Panc1 (cell line): ENCODE results near the gene CABP4. TPM values are rescaled to one million over a fixed set of nuclear protein-coding genes. Genes with fewer than 3 reads are reported as not detected.

Experiments
- ATAC-seq: fragments of 200-7000 bp; cut with Tn5 transposase; 2 replicates; pipeline ENCODE4 v1.9.1; 2020; ENCODE audit warnings: mild to moderate bottlenecking, moderate library complexity
- BruUV-seq: library from RNA; stranded (reverse); fragments of 400-500 nt; replicated peaks from 2 replicates; lab custom pipeline; 2021; lab: Mats Ljungman, UMichigan
- CTCF ChIA-PET: fragments of 300-600 bp; sonication (Branson Sonifier 250); formaldehyde crosslinking; loops from one replicate; lab custom pipeline; 2022; ENCODE audit warnings: antibody characterized with exemption; lab: Charles Lee
- POLR2A ChIA-PET: fragments of 300-600 bp; sonication (Branson Sonifier 250); formaldehyde crosslinking; loops from one replicate; lab custom pipeline; 2022; ENCODE audit warnings: antibody characterized with exemption; lab: Charles Lee
- DNase-seq: peaks from one replicate; pipeline ENCODE4 v3.0.0-alpha.2; 2010; ENCODE audit warnings: low read depth, low spot score
- H3K27ac ChIP-seq: 2 replicates; pipeline ENCODE4 v1.5.1; 2011; ENCODE audit warnings: mild to moderate bottlenecking, low read length, inconsistent platforms
- H3K27me3 ChIP-seq: fragments of 200-500 bp; sonication (Bioruptor generic); 2 replicates; pipeline ENCODE4 v1.6.0; 2014; ENCODE audit warnings: low read length, inconsistent platforms; ENCODE audit not compliant: control insufficient read depth, insufficient read depth
- H3K36me3 ChIP-seq: fragments of 200-500 bp; sonication (Bioruptor generic); 2 replicates; pipeline ENCODE4 v1.5.1; 2014; ENCODE audit warnings: inconsistent platforms, mild to moderate bottlenecking, low read length, moderate library complexity; ENCODE audit not compliant: control insufficient read depth, insufficient read depth
- H3K4me1 ChIP-seq: 2 replicates; pipeline ENCODE4 v1.5.1; 2011; ENCODE audit warnings: inconsistent platforms, mild to moderate bottlenecking, low read length, moderate library complexity; ENCODE audit not compliant: control insufficient read depth, insufficient read depth
- H3K4me3 ChIP-seq, 2 experiments: 2 replicates each; pipeline ENCODE4 v1.5.1; 2011 to 2012; ENCODE audit warnings: low read depth in 2 of 2, low read length in 2 of 2, mild to moderate bottlenecking in 2 of 2, inconsistent platforms in 1 of 2, moderate library complexity in 1 of 2
- H3K9me3 ChIP-seq: fragments of 200-500 bp; sonication (Bioruptor generic); 2 replicates; pipeline ENCODE4 v1.5.1; 2014; ENCODE audit warnings: low read depth, mild to moderate bottlenecking, inconsistent platforms, low read length, moderate library complexity; ENCODE audit not compliant: control insufficient read depth, insufficient read depth
- POLR2AphosphoS5 ChIP-seq: IDR thresholded peaks from 2 replicates; pipeline ENCODE4 v1.6.1; 2012; ENCODE audit warnings: mild to moderate bottlenecking, low read depth, low read length, moderate library complexity
- SIN3A ChIP-seq: IDR thresholded peaks from 2 replicates; pipeline ENCODE4 v1.6.1; 2012; ENCODE audit warnings: low read depth, mild to moderate bottlenecking, low read length, moderate library complexity, borderline replicate concordance; ENCODE audit not compliant: insufficient read depth
- TCF7L2 ChIP-seq: IDR thresholded peaks from 2 replicates; pipeline ENCODE4 v1.6.1; 2011; ENCODE audit warnings: mild to moderate bottlenecking, low read depth, low read length, inconsistent platforms
- in situ Hi-C: cut with HindIII; loops from 2 replicates; pipeline ENCODE4 v1.10.0; 2016; ENCODE audit warnings: low sequenced_read_pairs, low pct_unique_long_range_greater_than_20kb
- intact Hi-C: fragments of 100-400 bp; cut with micrococcal nuclease; formaldehyde crosslinking; loops from one replicate; pipeline ENCODE4 v1.10.0; 2022; ENCODE audit not compliant: unreplicated experiment
- total RNA-seq: library from RNA; stranded (reverse); gene quantifications from one replicate; pipeline ENCODE4 v1.2.1, GENCODE V29; 2021; ENCODE audit not compliant: unreplicated experiment
- TF ChIP-seq, protein P1 (sequence below), 2 experiments: IDR thresholded peaks; 2 replicates each; pipeline ENCODE4 v1.6.1; 2011 to 2012; ENCODE audit warnings: low read depth in 2 of 2, control low read depth in 1 of 2, low read length in 1 of 2, mild to moderate bottlenecking in 1 of 2, moderate library complexity in 1 of 2; ENCODE audit not compliant: insufficient read depth in 1 of 2
- TF ChIP-seq, protein P2 (sequence below): fragments of 450-650 bp; IDR thresholded peaks from 2 replicates; pipeline ENCODE4 v1.5.1; 2017; ENCODE audit warnings: mild to moderate bottlenecking

The CABP4 gene
- total RNA-seq, 1 experiment from 2014 or later, result not detected

DNA sequence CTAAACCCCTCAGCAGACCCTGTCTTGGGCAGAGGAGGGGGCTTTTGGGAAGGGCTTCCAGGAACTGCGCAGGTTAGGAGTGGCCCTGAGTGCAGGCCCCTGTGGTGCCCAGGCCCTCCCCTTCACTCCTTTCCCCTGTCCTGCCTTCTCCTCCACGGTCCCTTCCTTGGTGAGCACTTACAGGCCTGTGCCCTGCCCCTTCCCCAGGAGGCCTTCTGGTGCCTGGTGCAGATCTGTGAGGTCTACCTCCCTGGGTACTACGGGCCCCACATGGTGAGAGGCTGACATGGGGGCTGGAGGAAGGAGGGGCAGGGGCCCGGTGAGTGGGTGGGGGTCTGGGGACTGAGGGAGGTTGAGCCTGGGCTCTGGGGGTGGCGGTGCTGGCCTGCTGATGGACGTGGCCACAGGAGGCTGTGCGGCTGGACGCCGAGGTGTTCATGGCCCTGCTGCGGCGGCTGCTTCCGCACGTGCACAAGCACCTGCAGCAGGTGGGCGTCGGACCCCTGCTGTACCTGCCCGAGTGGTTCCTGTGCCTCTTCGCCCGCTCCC, 48.7 kb upstream of the CABP4 start:
- no peak for ATAC-seq
- POLR2A ChIA-PET, result no interaction called here
- Histone ChIP-seq H3K36me3 (no peaks in the 10 kb centered on the region), H3K27me3 (no peaks in the 10 kb centered on the region), H3K9me3 (no peaks in the 10 kb centered on the region), H3K27ac (no peak overlapping the region), H3K4me1 (peaks cover 13% of the 10 kb centered on the region), H3K4me3 (no peak overlapping the region)
- DNase-seq, result no peak
- BruUV-seq, result no TSS peak
- in situ Hi-C loops (no loop called here), intact Hi-C loops (no loop called here)
- CTCF ChIA-PET, result interaction anchor here (0.7 to 0.8 kb wide), 2 partner anchors 13 to 32 kb away, joined by 3 to 4 read pairs; no protein-coding TSS in a partner anchor
- TF ChIP-seq, protein P1, sequence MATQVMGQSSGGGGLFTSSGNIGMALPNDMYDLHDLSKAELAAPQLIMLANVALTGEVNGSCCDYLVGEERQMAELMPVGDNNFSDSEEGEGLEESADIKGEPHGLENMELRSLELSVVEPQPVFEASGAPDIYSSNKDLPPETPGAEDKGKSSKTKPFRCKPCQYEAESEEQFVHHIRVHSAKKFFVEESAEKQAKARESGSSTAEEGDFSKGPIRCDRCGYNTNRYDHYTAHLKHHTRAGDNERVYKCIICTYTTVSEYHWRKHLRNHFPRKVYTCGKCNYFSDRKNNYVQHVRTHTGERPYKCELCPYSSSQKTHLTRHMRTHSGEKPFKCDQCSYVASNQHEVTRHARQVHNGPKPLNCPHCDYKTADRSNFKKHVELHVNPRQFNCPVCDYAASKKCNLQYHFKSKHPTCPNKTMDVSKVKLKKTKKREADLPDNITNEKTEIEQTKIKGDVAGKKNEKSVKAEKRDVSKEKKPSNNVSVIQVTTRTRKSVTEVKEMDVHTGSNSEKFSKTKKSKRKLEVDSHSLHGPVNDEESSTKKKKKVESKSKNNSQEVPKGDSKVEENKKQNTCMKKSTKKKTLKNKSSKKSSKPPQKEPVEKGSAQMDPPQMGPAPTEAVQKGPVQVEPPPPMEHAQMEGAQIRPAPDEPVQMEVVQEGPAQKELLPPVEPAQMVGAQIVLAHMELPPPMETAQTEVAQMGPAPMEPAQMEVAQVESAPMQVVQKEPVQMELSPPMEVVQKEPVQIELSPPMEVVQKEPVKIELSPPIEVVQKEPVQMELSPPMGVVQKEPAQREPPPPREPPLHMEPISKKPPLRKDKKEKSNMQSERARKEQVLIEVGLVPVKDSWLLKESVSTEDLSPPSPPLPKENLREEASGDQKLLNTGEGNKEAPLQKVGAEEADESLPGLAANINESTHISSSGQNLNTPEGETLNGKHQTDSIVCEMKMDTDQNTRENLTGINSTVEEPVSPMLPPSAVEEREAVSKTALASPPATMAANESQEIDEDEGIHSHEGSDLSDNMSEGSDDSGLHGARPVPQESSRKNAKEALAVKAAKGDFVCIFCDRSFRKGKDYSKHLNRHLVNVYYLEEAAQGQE (IDR thresholded peaks at IDR 0.05; ENCODE audit: insufficient read depth in 1 of 2, low read depth in 2 of 2, low read length in 1 of 2), result no peak
- no peak for TF ChIP-seq POLR2AphosphoS5
- TF ChIP-seq, protein P2, sequence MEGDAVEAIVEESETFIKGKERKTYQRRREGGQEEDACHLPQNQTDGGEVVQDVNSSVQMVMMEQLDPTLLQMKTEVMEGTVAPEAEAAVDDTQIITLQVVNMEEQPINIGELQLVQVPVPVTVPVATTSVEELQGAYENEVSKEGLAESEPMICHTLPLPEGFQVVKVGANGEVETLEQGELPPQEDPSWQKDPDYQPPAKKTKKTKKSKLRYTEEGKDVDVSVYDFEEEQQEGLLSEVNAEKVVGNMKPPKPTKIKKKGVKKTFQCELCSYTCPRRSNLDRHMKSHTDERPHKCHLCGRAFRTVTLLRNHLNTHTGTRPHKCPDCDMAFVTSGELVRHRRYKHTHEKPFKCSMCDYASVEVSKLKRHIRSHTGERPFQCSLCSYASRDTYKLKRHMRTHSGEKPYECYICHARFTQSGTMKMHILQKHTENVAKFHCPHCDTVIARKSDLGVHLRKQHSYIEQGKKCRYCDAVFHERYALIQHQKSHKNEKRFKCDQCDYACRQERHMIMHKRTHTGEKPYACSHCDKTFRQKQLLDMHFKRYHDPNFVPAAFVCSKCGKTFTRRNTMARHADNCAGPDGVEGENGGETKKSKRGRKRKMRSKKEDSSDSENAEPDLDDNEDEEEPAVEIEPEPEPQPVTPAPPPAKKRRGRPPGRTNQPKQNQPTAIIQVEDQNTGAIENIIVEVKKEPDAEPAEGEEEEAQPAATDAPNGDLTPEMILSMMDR, result no peak
- TF ChIP-seq TCF7L2, result no peak
- no peak for TF ChIP-seq SIN3A

DNA sequence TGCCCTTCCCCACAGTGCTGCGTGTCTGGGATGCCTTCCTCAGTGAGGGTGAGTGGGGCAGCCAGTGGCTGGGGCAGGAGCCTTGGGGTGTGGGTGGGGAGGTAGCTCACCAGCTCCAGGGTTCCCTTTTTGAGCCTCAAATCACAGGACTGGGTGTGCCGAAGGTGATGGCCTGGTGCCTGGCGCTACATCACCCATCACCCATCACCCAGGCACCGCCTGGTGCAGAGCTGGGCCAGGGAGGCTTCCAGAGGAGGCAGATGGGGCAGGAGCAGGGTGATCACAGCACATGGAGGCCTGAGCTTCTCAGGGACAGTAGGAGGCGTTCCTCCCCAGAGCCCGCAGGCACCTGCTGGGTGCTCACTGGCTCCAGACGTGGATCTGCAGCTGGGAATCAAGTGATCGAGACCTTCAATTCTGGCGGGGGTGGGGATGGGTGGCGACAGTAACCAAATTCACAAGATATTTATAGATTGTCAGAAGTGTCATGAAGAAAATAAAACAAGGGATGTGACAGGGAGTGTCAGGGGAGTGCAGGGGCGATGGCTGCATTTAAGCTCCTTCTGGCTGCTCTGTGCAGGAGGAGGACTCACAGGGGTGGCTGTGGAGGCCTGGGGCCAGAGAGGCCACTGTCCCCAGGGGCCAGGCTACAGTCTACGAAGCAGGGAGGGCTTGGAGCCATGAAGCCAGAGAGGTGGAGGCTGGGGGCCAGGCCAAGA, 48.0 kb upstream of the CABP4 start:
- DNase-seq, result no peak
- Histone ChIP-seq H3K4me3 (no peak overlapping the region), H3K27ac (no peak overlapping the region), H3K36me3 (no peaks in the 10 kb centered on the region), H3K27me3 (no peaks in the 10 kb centered on the region), H3K4me1 (peaks cover 11% of the 10 kb centered on the region), H3K9me3 (no peaks in the 10 kb centered on the region)
- peak; percentile 36; the same call in 1 of the 2 replicates for ATAC-seq
- ChIA-PET CTCF (interaction anchor here (0.7 to 0.8 kb wide), 3 partner anchors 12 to 1965 kb away, joined by 3 to 4 read pairs (median 4); no protein-coding TSS in a partner anchor), POLR2A (no interaction called here)
- intact Hi-C loops (no loop called here), in situ Hi-C loops (no loop called here)
- TF ChIP-seq, protein P1 (IDR thresholded peaks at IDR 0.05; ENCODE audit: insufficient read depth in 1 of 2, low read depth in 2 of 2, low read length in 1 of 2), result no peak
- TF ChIP-seq TCF7L2, result no peak
- no peak for TF ChIP-seq SIN3A
- no peak for TF ChIP-seq POLR2AphosphoS5
- TF ChIP-seq, protein P2, result no peak
- no TSS peak for BruUV-seq
